ENCODE results near the gene SGCD. TPM values are rescaled to one million over a fixed set of nuclear protein-coding genes. Genes with fewer than 3 reads are reported as not detected.

The SGCD gene
- total and polyA plus RNA-seq, 9 of the 15 experiments (the other 6 are each of a cell fraction or from before 2014, with no cell fraction given) = not detected

- Histone ChIP-seq H3K4me1 (replicated peaks in 1 of 2; ENCODE audit: control insufficient read depth in 2 of 2, insufficient read depth in 2 of 2, low read length in 2 of 2) (no peaks in the 10 kb centered on the region), H3K9me3 (replicated peaks; ENCODE audit: control insufficient read depth, insufficient read depth, low read depth, low read length) (no peaks in the 10 kb centered on the region; the same call in 1 of the 2 replicates), H3K9ac (ENCODE audit: insufficient read depth in 1 of 2, low read depth in 2 of 2, low read length in 2 of 2) (no peak overlapping the region), H2AFZ (ENCODE audit: low read depth, low read length) (no peak overlapping the region), H4K20me1 (replicated peaks; ENCODE audit: control insufficient read depth, insufficient read depth, low read length) (no peaks in the 10 kb centered on the region), H3K79me2 (ENCODE audit: control insufficient read depth, insufficient read depth, low read length) (no peaks in the 10 kb centered on the region), H3K36me3 (ENCODE audit: control insufficient read depth, insufficient read depth, low read length) (no peaks in the 10 kb centered on the region), H3K27ac (ENCODE audit: extremely low read depth, low read depth, low read length) (no peak overlapping the region), H3K4me2 (ENCODE audit: insufficient read depth, low read length) (no peak overlapping the region), H3K27me3 (ENCODE audit: control insufficient read depth in 2 of 2, insufficient read depth in 2 of 2, low read length in 2 of 2) (no peaks in the 10 kb centered on the region), H3K4me3 (no peak overlapping the region), H3K9me1 (ENCODE audit: control insufficient read depth, insufficient read depth, low read length) (no peaks in the 10 kb centered on the region)
- DNase-seq (ENCODE audit: extremely low read depth in 1 of 4, low spot score in 3 of 4) = no peak
- no peak for ATAC-seq
- in situ Hi-C loops (cut with MboI) (no loop called here), intact Hi-C loops (cut with micrococcal nuclease) (no loop called here)
- 4% methylated on average over 2 of the region's 2 CpGs for WGBS (ENCODE audit: insufficient coverage, low coverage, missing lambda C conversion rate)
- FAIRE-seq = no peak
- POLR2A ChIA-PET = no interaction called here
- no peak for TF ChIP-seq RNF219 (CRISPR knock-in tag; IDR thresholded peaks at IDR 0.05)
- TF ChIP-seq NFE2L1 (tag; IDR thresholded peaks at IDR 0.05; ENCODE audit: borderline replicate concordance, low read depth) = no peak
- TF ChIP-seq NR0B1 (IDR thresholded peaks at IDR 0.05; ENCODE audit: partially characterized antibody) = no peak
- TF ChIP-seq NRF1 (conservative IDR thresholded peaks at IDR 0.05 in 1 of 2, IDR thresholded peaks at IDR 0.05 in 1 of 2) = no peak
- no peak for TF ChIP-seq ADNP (tag; IDR thresholded peaks at IDR 0.05)
- no peak for TF ChIP-seq FOSL1 (tag; conservative IDR thresholded peaks at IDR 0.05)
- TF ChIP-seq C11orf30 (IDR thresholded peaks at IDR 0.05; ENCODE audit: low read depth) = no peak
- no peak for TF ChIP-seq KAT2B (IDR thresholded peaks at IDR 0.05; ENCODE audit: low read depth, low read length)
- TF ChIP-seq ZNF740 (CRISPR knock-in tag; IDR thresholded peaks at IDR 0.05) = no peak
- TF ChIP-seq ZNF740 (tag; IDR thresholded peaks at IDR 0.05) = no peak
- no peak for TF ChIP-seq ZNF592 (IDR thresholded peaks at IDR 0.05)
- CTCF ChIA-PET (ENCODE audit: low intra/inter-chr PET ratio) = no interaction called here
- BruUV-seq (replicated peaks) = no TSS peak
Measured at GRCh38 chr5:156399323-156399722, 72.4 kb downstream of the SGCD start.
